ENCODE measurements around the gene LRMDA. TPM values are rescaled to one million over a fixed set of nuclear protein-coding genes. Genes with fewer than 3 reads are reported as not detected.

Gene LRMDA
- total RNA-seq, 1 experiment from 2014 or later: not detected

DNA sequence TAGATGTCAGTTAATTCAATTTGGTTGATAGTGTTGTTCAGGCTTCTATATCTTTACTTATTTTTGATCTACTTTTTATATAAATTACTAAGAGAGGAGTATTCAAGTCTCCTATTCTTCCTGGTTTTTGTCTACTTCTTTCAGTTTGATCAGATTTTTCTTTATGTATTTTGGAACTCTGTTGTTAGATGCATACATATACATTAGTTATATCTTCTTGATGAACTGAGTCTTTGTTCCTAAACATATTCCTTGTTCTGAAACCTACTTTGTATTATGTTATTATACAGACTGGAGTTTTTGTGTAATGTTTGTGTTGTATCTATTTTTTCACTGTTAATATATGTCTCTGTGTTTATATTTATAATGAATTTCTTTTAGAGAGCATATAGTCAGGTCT lies 118.8 kb downstream of the LRMDA start:
- no peak for TF ChIP-seq EZH2 (IDR thresholded peaks at IDR 0.05; ENCODE audit: borderline replicate concordance, low read depth, low read length, poor library complexity, severe bottlenecking)
- TF ChIP-seq, protein P1, sequence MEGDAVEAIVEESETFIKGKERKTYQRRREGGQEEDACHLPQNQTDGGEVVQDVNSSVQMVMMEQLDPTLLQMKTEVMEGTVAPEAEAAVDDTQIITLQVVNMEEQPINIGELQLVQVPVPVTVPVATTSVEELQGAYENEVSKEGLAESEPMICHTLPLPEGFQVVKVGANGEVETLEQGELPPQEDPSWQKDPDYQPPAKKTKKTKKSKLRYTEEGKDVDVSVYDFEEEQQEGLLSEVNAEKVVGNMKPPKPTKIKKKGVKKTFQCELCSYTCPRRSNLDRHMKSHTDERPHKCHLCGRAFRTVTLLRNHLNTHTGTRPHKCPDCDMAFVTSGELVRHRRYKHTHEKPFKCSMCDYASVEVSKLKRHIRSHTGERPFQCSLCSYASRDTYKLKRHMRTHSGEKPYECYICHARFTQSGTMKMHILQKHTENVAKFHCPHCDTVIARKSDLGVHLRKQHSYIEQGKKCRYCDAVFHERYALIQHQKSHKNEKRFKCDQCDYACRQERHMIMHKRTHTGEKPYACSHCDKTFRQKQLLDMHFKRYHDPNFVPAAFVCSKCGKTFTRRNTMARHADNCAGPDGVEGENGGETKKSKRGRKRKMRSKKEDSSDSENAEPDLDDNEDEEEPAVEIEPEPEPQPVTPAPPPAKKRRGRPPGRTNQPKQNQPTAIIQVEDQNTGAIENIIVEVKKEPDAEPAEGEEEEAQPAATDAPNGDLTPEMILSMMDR (conservative IDR thresholded peaks at IDR 0.05; ENCODE audit: low read depth, low read length): no peak
- no peak for DNase-seq (ENCODE audit: low spot score)
- Histone ChIP-seq H3K36me3 (ENCODE audit: insufficient read depth, low read length, poor library complexity, severe bottlenecking) (no peaks in the 10 kb centered on the region), H3K9me3 (ENCODE audit: low read depth, low read length, poor library complexity, severe bottlenecking) (no peaks in the 10 kb centered on the region), H3K27ac (ENCODE audit: low read depth, low read length, poor library complexity, severe bottlenecking) (no peak overlapping the region), H3K4me3 (ENCODE audit: low read depth, low read length, poor library complexity, severe bottlenecking) (no peak overlapping the region), H3K27me3 (replicated peaks; ENCODE audit: insufficient read depth, low read depth, low read length, poor library complexity) (peaks cover 10% of the 10 kb centered on the region), H3K4me1 (ENCODE audit: insufficient read depth, low read length, poor library complexity, severe bottlenecking) (no peaks in the 10 kb centered on the region)
- ChIA-PET POLR2A (ENCODE audit: low non-redundant PET) (no interaction called here), CTCF (no interaction called here)
- BruUV-seq (replicated peaks): no TSS peak
- intact Hi-C loops (cut with micrococcal nuclease; ENCODE audit: unreplicated experiment): no loop called here

DNA sequence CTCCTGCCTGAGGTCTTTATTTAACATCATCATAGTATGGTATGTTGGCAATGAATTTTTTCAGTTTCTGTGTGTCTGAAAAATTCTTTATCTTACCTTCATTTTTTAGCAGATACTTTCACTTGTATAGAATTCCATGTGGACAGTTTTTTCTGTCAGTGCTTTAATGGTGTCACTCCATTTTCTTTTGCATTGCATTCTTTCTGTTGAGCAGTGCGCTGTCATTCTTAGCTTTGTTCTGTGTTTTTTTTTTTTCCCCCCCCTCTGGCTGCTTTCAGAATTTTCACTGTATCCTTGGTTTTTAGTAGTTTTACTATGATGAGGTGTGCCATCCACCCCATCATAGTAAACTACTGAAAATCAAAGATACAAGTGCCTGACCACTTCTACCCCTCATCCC lies 120.7 kb downstream of the LRMDA start:
- ChIA-PET CTCF (no interaction called here), POLR2A (ENCODE audit: low non-redundant PET) (interaction anchor here (0.7 kb wide), 1 partner anchor 32 kb away, joined by 3 read pairs; no protein-coding TSS in a partner anchor)
- H3K27me3 ChIP-seq (replicated peaks; ENCODE audit: insufficient read depth, low read depth, low read length, poor library complexity): peaks cover 10% of the 10 kb centered on the region
- no TSS peak for BruUV-seq (replicated peaks)
- no peaks in the 10 kb centered on the region for H3K36me3 ChIP-seq (ENCODE audit: insufficient read depth, low read length, poor library complexity, severe bottlenecking)
- H3K4me1 ChIP-seq (ENCODE audit: insufficient read depth, low read length, poor library complexity, severe bottlenecking): no peaks in the 10 kb centered on the region
- no peaks in the 10 kb centered on the region for H3K9me3 ChIP-seq (ENCODE audit: low read depth, low read length, poor library complexity, severe bottlenecking)
- no peak overlapping the region for H3K27ac ChIP-seq (ENCODE audit: low read depth, low read length, poor library complexity, severe bottlenecking)
- intact Hi-C loops (cut with micrococcal nuclease; ENCODE audit: unreplicated experiment): no loop called here
- TF ChIP-seq, protein P1 (conservative IDR thresholded peaks at IDR 0.05; ENCODE audit: low read depth, low read length): no peak
- no peak overlapping the region for H3K4me3 ChIP-seq (ENCODE audit: low read depth, low read length, poor library complexity, severe bottlenecking)
- no peak for DNase-seq (ENCODE audit: low spot score)

DNA sequence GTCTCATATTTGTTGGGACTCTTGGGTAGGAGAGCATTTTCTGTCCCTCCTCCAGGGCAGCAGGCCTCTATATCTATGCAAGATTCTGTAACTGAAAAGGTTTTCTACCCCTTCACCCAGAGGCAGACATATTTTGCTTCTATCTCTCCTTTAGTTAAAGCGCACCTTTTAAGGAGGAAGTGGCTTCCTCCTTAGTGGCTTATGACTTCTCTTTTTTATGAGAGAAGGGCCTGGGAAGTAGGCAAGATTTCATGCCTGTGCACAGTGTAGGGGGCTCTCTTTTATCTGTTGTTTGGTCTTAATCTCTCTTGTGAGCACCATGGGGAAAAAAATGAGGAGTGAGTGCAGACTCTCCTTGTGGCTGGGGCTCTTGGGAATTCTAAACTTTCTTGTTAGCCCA lies 122.1 kb downstream of the LRMDA start:
- H3K9me3 ChIP-seq (ENCODE audit: low read depth, low read length, poor library complexity, severe bottlenecking): no peaks in the 10 kb centered on the region
- CTCF ChIA-PET: no interaction called here

More for the DNA sequence above, 122.1 kb downstream of the LRMDA start:
- no peak for DNase-seq (ENCODE audit: low spot score)
- BruUV-seq (replicated peaks): no TSS peak
- POLR2A ChIA-PET (ENCODE audit: low non-redundant PET): no interaction called here
- Histone ChIP-seq H3K4me3 (ENCODE audit: low read depth, low read length, poor library complexity, severe bottlenecking) (no peak overlapping the region), H3K27me3 (replicated peaks; ENCODE audit: insufficient read depth, low read depth, low read length, poor library complexity) (peaks cover 4% of the 10 kb centered on the region), H3K4me1 (ENCODE audit: insufficient read depth, low read length, poor library complexity, severe bottlenecking) (no peaks in the 10 kb centered on the region), H3K27ac (ENCODE audit: low read depth, low read length, poor library complexity, severe bottlenecking) (no peak overlapping the region), H3K36me3 (ENCODE audit: insufficient read depth, low read length, poor library complexity, severe bottlenecking) (no peaks in the 10 kb centered on the region)
- TF ChIP-seq, protein P1 (conservative IDR thresholded peaks at IDR 0.05; ENCODE audit: low read depth, low read length): no peak
- TF ChIP-seq EZH2 (IDR thresholded peaks at IDR 0.05; ENCODE audit: borderline replicate concordance, low read depth, low read length, poor library complexity, severe bottlenecking): no peak
- intact Hi-C loops (cut with micrococcal nuclease; ENCODE audit: unreplicated experiment): no loop called here
